HepG2 (cell line): ENCODE data around the gene SBNO1. TPM values are rescaled to one million over a fixed set of nuclear protein-coding genes. Genes with fewer than 3 reads are reported as not detected.

Experiments used
- CENPX ChIP-seq: sonication (generic); formaldehyde crosslinking; IDR thresholded peaks from 2 replicates; pipeline ENCODE4 v1.9.0; 2021; ENCODE audit warnings: mild to moderate bottlenecking, missing genetic modification reagents, moderate library complexity
- HES4 ChIP-seq: sonication (generic); formaldehyde crosslinking; IDR thresholded peaks from 2 replicates; pipeline ENCODE4 v1.9.0; 2021; ENCODE audit warnings: mild to moderate bottlenecking, missing genetic modification reagents, borderline replicate concordance
- NR2F1 ChIP-seq, 2 experiments: fragments of 450-650 bp in 1 of 2; formaldehyde crosslinking in 1 of 2; IDR thresholded peaks; 2 replicates each; pipeline versions ENCODE4 v1.5.0 to v1.6.1; 2016 to 2020; ENCODE audit warnings: mild to moderate bottlenecking in 1 of 2, missing compliant biosample characterization in 1 of 2, missing genetic modification reagents in 1 of 2, moderate library complexity in 1 of 2
- ZNF567 ChIP-seq: sonication (generic); formaldehyde crosslinking; IDR thresholded peaks from 2 replicates; pipeline ENCODE4 v1.8.1; 2023; ENCODE audit warnings: mild to moderate bottlenecking, missing genetic modification reagents, borderline replicate concordance
- ZNF709 ChIP-seq: sonication (generic); formaldehyde crosslinking; IDR thresholded peaks from 2 replicates; pipeline ENCODE4 v1.5.0; 2020; ENCODE audit warnings: mild to moderate bottlenecking, missing genetic modification reagents
- ZNF780A ChIP-seq: sonication (generic); formaldehyde crosslinking; IDR thresholded peaks from 2 replicates; pipeline ENCODE4 v1.8.0; 2022; ENCODE audit warnings: mild to moderate bottlenecking, missing genetic modification reagents, moderate library complexity
- ZSCAN21 ChIP-seq: sonication (generic); formaldehyde crosslinking; IDR thresholded peaks from 2 replicates; pipeline ENCODE4 v1.8.0; 2022; ENCODE audit warnings: mild to moderate bottlenecking, missing genetic modification reagents, moderate library complexity, borderline replicate concordance
- polyA plus RNA-seq, 8 experiments: library from polyadenylated mRNA; depleted of rRNA in 3 of 8; stranded (reverse) in 7 of 8; unstranded in 1 of 8; fragments of >200 nt; fragmentation: Illumina TruSeq in 4 of 8; extraction: Trizol in 4 of 8; gene quantifications; 2 replicates each; pipeline versions ENCODE4 v1.2.1 to v1.2.3, GENCODE V29; 2011 to 2016; ENCODE audit warnings: low read depth in 4 of 8, missing spikeins in 1 of 8, mixed read lengths in 1 of 8; ENCODE audit not compliant: insufficient read depth in 1 of 8
- total RNA-seq, 5 experiments: library from RNA; depleted of rRNA; stranded (reverse); fragments of >200 nt; fragmentation: Illumina TruSeq; extraction: Trizol; gene quantifications; 2 replicates each; pipeline ENCODE4 v1.2.3, GENCODE V29; 2016; ENCODE audit warnings: low read depth in 1 of 5
- TF ChIP-seq, protein P1 (sequence below), 2 experiments: sonication (generic) in 1 of 2; formaldehyde crosslinking in 1 of 2; IDR thresholded peaks; 2 replicates each; pipeline versions ENCODE4 v1.5.1 to v1.6.1; 2011 to 2020; ENCODE audit warnings: borderline replicate concordance in 1 of 2, low read depth in 1 of 2, low read length in 1 of 2, mild to moderate bottlenecking in 1 of 2, missing genetic modification reagents in 1 of 2, moderate library complexity in 1 of 2
- TF ChIP-seq, protein P2 (sequence below): sonication (generic); formaldehyde crosslinking; IDR thresholded peaks from 2 replicates; pipeline ENCODE4 v1.5.1; 2020; ENCODE audit warnings: missing genetic modification reagents, mild to moderate bottlenecking, borderline replicate concordance
- TF ChIP-seq, protein P3 (sequence below): sonication (generic); formaldehyde crosslinking; IDR thresholded peaks from 2 replicates; pipeline ENCODE4 v1.4.0; 2020; ENCODE audit warnings: missing genetic modification reagents, borderline replicate concordance
- TF ChIP-seq, protein P4 (sequence below): sonication (generic); formaldehyde crosslinking; IDR thresholded peaks from 2 replicates; pipeline ENCODE4 v1.5.0; 2020; ENCODE audit warnings: missing genetic modification reagents
- TF ChIP-seq, protein P5 (sequence below), 2 experiments: fragments of 450-650 bp in 1 of 2; sonication (generic) in 1 of 2; formaldehyde crosslinking; IDR thresholded peaks; 2 replicates each; pipeline versions ENCODE4 v1.5.0 to v1.8.0; 2020 to 2022; ENCODE audit warnings: mild to moderate bottlenecking in 1 of 2, missing genetic modification reagents in 1 of 2

SBNO1 gene
- total and polyA plus RNA-seq, 2 of the 13 experiments (the other 11 are each of a cell fraction or from before 2014, with no cell fraction given): 10.9 to 40.2 TPM

DNA sequence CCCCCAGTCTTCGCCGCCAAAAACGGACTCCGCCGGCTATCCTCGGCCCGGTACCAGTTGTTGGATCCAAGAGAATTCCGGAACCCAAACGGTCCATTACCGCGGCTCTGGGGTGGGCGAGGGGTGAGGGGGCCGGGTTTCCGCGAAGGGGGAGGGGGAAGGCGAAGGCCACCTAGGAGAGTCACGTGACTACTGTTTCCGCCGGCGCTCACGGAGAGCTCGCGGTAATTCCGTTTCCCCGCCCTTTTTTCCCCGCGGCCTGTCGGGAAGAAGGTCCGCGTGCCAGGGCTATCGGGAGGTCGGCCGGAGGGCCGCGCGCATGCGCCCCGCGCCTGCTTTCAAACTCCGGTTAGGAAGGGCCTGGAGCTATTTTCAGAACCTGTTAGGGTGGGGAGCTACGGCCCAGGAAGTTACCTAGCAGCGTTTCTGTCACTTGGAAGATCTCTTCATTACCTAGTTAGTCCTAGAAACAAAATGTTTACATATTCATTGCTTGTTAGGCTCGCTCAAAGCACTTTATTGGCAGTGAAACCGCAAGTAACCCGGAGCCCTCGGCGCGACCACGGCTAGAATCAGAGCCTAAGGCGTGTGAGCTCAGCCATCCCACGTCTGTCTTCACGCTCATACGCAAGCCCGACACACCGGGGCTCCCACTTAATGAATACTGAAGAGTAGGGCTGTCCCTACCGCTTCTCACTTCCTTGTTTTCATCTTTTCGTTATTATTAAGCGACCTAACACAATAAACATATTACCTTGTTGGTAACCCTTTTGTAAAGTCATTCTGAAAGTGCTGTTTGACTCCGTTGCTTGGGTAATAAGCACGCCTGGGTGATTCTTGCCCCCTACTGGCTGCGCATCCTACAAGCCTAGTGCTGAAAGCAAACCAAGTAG, 624 bp upstream of the SBNO1 start (continued):
- TF ChIP-seq, protein P1, sequence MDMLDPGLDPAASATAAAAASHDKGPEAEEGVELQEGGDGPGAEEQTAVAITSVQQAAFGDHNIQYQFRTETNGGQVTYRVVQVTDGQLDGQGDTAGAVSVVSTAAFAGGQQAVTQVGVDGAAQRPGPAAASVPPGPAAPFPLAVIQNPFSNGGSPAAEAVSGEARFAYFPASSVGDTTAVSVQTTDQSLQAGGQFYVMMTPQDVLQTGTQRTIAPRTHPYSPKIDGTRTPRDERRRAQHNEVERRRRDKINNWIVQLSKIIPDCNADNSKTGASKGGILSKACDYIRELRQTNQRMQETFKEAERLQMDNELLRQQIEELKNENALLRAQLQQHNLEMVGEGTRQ (IDR thresholded peaks at IDR 0.05; ENCODE audit: low read depth, low read length): peak; percentile 96
- TF ChIP-seq, protein P1 (CRISPR knock-in tag; IDR thresholded peaks at IDR 0.05; ENCODE audit: borderline replicate concordance): peak; percentile 82; the same call in 1 of the 2 replicates
- TF ChIP-seq NR2F1 (CRISPR knock-in tag; IDR thresholded peaks at IDR 0.05) (0 out of 4 replicates have a peak, but pooled peaks of 1 of the 2 experiments have one; percentile 16), HES4 (CRISPR knock-in tag) (0 out of 2 replicates have a peak, but pooled peaks have one; percentile 30), CENPX (CRISPR knock-in tag) (no peak), ZNF709 (peak; percentile 28; the same call in 1 of the 2 replicates), ZSCAN21 (CRISPR knock-in tag) (0 out of 2 replicates have a peak, but pooled peaks have one; percentile 9), ZNF567 (CRISPR knock-in tag) (no peak), ZNF780A (no peak)
- TF ChIP-seq, protein P2, sequence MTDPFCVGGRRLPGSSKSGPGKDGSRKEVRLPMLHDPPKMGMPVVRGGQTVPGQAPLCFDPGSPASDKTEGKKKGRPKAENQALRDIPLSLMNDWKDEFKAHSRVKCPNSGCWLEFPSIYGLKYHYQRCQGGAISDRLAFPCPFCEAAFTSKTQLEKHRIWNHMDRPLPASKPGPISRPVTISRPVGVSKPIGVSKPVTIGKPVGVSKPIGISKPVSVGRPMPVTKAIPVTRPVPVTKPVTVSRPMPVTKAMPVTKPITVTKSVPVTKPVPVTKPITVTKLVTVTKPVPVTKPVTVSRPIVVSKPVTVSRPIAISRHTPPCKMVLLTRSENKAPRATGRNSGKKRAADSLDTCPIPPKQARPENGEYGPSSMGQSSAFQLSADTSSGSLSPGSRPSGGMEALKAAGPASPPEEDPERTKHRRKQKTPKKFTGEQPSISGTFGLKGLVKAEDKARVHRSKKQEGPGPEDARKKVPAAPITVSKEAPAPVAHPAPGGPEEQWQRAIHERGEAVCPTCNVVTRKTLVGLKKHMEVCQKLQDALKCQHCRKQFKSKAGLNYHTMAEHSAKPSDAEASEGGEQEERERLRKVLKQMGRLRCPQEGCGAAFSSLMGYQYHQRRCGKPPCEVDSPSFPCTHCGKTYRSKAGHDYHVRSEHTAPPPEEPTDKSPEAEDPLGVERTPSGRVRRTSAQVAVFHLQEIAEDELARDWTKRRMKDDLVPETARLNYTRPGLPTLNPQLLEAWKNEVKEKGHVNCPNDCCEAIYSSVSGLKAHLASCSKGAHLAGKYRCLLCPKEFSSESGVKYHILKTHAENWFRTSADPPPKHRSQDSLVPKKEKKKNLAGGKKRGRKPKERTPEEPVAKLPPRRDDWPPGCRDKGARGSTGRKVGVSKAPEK (CRISPR knock-in tag): no peak
- TF ChIP-seq, protein P3, sequence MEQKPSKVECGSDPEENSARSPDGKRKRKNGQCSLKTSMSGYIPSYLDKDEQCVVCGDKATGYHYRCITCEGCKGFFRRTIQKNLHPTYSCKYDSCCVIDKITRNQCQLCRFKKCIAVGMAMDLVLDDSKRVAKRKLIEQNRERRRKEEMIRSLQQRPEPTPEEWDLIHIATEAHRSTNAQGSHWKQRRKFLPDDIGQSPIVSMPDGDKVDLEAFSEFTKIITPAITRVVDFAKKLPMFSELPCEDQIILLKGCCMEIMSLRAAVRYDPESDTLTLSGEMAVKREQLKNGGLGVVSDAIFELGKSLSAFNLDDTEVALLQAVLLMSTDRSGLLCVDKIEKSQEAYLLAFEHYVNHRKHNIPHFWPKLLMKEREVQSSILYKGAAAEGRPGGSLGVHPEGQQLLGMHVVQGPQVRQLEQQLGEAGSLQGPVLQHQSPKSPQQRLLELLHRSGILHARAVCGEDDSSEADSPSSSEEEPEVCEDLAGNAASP: no peak
- TF ChIP-seq, protein P4, sequence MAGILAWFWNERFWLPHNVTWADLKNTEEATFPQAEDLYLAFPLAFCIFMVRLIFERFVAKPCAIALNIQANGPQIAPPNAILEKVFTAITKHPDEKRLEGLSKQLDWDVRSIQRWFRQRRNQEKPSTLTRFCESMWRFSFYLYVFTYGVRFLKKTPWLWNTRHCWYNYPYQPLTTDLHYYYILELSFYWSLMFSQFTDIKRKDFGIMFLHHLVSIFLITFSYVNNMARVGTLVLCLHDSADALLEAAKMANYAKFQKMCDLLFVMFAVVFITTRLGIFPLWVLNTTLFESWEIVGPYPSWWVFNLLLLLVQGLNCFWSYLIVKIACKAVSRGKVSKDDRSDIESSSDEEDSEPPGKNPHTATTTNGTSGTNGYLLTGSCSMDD (CRISPR knock-in tag): 0 out of 2 replicates have a peak, but pooled peaks have one; percentile 43
- TF ChIP-seq, protein P5, sequence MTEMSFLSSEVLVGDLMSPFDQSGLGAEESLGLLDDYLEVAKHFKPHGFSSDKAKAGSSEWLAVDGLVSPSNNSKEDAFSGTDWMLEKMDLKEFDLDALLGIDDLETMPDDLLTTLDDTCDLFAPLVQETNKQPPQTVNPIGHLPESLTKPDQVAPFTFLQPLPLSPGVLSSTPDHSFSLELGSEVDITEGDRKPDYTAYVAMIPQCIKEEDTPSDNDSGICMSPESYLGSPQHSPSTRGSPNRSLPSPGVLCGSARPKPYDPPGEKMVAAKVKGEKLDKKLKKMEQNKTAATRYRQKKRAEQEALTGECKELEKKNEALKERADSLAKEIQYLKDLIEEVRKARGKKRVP (CRISPR knock-in tag; IDR thresholded peaks at IDR 0.05): peak in 1 of 2 experiments; percentile 76; a peak in 2 of 4 replicates
